ENCODE data around the gene UTS2R. TPM values are rescaled to one million over a fixed set of nuclear protein-coding genes. Genes with fewer than 3 reads are reported as not detected.

UTS2R gene
- total RNA-seq, 1 experiment from 2014 or later = 0.46 TPM

DNA sequence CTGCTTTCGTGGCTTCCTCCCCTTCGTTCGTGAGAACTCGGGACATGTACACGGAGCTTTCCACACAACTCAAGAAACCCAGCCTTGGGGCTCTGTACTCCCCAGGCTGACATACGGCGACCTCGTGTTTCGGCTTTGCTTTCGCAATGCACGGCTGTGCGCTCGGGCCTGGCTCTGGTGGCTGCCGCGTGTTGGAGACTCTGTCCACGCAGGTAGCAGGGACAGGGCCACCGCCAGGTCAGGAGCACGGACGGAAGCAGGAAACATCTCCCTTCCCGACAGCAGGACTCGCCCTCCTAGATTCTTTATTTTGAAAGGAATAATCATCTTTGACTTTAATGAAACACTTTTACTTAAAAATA is 17.3 kb downstream of the UTS2R start (continued):
- TF ChIP-seq, protein P1, sequence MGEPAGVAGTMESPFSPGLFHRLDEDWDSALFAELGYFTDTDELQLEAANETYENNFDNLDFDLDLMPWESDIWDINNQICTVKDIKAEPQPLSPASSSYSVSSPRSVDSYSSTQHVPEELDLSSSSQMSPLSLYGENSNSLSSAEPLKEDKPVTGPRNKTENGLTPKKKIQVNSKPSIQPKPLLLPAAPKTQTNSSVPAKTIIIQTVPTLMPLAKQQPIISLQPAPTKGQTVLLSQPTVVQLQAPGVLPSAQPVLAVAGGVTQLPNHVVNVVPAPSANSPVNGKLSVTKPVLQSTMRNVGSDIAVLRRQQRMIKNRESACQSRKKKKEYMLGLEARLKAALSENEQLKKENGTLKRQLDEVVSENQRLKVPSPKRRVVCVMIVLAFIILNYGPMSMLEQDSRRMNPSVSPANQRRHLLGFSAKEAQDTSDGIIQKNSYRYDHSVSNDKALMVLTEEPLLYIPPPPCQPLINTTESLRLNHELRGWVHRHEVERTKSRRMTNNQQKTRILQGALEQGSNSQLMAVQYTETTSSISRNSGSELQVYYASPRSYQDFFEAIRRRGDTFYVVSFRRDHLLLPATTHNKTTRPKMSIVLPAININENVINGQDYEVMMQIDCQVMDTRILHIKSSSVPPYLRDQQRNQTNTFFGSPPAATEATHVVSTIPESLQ (CRISPR knock-in tag; IDR thresholded peaks at IDR 0.05) = no peak

DNA sequence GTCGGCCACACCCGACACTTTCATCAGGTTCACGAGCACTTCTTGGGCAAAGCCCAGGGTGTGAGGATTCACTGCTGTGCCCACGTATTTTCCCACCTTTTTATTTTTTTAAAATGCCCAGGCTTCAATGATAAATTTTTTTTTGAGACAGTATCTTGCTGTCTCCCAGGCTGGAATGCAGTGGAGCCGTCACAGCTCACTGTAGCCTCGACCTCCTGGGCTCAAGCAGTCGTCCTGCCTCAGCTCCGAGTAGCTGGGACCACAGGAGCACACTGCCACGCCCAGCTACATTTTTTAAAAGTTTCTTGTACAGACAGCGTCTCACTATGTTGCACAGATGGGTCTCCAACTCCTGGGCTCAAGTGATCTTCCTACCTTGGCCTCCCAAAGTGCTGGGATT is 17.8 kb downstream of the UTS2R start:
- H3K4me1 Mint-ChIP-seq = peaks cover 3% of the 10 kb centered on the region
- H3K36me3 Mint-ChIP-seq = no peaks in the 10 kb centered on the region
- no peak overlapping the region for H3K4me3 Mint-ChIP-seq
- no peak for ATAC-seq
- no peak for DNase-seq (ENCODE audit: low spot score)
- ChIA-PET CTCF (no interaction called here), POLR2A (no interaction called here)
- TF ChIP-seq NR3C1 (CRISPR knock-in tag; conservative IDR thresholded peaks at IDR 0.05; ENCODE audit: low read depth) (no peak), ESRRA (CRISPR knock-in tag; IDR thresholded peaks at IDR 0.05; ENCODE audit: borderline replicate concordance) (no peak), NFYB (CRISPR knock-in tag; conservative IDR thresholded peaks at IDR 0.05; ENCODE audit: low read depth) (no peak), EMX1 (CRISPR knock-in tag; IDR thresholded peaks at IDR 0.05) (no peak), FOXK1 (CRISPR knock-in tag; IDR thresholded peaks at IDR 0.05) (no peak), ZNF232 (CRISPR knock-in tag; IDR thresholded peaks at IDR 0.05) (no peak), NR1H2 (CRISPR knock-in tag; IDR thresholded peaks at IDR 0.05) (no peak), SP1 (CRISPR knock-in tag; conservative IDR thresholded peaks at IDR 0.05) (no peak), ETV6 (CRISPR knock-in tag; IDR thresholded peaks at IDR 0.05) (no peak), OVOL2 (CRISPR knock-in tag; IDR thresholded peaks at IDR 0.05; ENCODE audit: borderline replicate concordance) (no peak), TP53 (CRISPR knock-in tag; IDR thresholded peaks at IDR 0.05) (no peak), FOXP1 (CRISPR knock-in tag; IDR thresholded peaks at IDR 0.05; ENCODE audit: borderline replicate concordance) (no peak)
- TF ChIP-seq, protein P2, sequence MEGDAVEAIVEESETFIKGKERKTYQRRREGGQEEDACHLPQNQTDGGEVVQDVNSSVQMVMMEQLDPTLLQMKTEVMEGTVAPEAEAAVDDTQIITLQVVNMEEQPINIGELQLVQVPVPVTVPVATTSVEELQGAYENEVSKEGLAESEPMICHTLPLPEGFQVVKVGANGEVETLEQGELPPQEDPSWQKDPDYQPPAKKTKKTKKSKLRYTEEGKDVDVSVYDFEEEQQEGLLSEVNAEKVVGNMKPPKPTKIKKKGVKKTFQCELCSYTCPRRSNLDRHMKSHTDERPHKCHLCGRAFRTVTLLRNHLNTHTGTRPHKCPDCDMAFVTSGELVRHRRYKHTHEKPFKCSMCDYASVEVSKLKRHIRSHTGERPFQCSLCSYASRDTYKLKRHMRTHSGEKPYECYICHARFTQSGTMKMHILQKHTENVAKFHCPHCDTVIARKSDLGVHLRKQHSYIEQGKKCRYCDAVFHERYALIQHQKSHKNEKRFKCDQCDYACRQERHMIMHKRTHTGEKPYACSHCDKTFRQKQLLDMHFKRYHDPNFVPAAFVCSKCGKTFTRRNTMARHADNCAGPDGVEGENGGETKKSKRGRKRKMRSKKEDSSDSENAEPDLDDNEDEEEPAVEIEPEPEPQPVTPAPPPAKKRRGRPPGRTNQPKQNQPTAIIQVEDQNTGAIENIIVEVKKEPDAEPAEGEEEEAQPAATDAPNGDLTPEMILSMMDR (IDR thresholded peaks at IDR 0.05) = no peak
- TF ChIP-seq, protein P3, sequence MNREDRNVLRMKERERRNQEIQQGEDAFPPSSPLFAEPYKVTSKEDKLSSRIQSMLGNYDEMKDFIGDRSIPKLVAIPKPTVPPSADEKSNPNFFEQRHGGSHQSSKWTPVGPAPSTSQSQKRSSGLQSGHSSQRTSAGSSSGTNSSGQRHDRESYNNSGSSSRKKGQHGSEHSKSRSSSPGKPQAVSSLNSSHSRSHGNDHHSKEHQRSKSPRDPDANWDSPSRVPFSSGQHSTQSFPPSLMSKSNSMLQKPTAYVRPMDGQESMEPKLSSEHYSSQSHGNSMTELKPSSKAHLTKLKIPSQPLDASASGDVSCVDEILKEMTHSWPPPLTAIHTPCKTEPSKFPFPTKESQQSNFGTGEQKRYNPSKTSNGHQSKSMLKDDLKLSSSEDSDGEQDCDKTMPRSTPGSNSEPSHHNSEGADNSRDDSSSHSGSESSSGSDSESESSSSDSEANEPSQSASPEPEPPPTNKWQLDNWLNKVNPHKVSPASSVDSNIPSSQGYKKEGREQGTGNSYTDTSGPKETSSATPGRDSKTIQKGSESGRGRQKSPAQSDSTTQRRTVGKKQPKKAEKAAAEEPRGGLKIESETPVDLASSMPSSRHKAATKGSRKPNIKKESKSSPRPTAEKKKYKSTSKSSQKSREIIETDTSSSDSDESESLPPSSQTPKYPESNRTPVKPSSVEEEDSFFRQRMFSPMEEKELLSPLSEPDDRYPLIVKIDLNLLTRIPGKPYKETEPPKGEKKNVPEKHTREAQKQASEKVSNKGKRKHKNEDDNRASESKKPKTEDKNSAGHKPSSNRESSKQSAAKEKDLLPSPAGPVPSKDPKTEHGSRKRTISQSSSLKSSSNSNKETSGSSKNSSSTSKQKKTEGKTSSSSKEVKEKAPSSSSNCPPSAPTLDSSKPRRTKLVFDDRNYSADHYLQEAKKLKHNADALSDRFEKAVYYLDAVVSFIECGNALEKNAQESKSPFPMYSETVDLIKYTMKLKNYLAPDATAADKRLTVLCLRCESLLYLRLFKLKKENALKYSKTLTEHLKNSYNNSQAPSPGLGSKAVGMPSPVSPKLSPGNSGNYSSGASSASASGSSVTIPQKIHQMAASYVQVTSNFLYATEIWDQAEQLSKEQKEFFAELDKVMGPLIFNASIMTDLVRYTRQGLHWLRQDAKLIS (CRISPR knock-in tag; IDR thresholded peaks at IDR 0.05; ENCODE audit: borderline replicate concordance) = no peak
- TF ChIP-seq, protein P4, sequence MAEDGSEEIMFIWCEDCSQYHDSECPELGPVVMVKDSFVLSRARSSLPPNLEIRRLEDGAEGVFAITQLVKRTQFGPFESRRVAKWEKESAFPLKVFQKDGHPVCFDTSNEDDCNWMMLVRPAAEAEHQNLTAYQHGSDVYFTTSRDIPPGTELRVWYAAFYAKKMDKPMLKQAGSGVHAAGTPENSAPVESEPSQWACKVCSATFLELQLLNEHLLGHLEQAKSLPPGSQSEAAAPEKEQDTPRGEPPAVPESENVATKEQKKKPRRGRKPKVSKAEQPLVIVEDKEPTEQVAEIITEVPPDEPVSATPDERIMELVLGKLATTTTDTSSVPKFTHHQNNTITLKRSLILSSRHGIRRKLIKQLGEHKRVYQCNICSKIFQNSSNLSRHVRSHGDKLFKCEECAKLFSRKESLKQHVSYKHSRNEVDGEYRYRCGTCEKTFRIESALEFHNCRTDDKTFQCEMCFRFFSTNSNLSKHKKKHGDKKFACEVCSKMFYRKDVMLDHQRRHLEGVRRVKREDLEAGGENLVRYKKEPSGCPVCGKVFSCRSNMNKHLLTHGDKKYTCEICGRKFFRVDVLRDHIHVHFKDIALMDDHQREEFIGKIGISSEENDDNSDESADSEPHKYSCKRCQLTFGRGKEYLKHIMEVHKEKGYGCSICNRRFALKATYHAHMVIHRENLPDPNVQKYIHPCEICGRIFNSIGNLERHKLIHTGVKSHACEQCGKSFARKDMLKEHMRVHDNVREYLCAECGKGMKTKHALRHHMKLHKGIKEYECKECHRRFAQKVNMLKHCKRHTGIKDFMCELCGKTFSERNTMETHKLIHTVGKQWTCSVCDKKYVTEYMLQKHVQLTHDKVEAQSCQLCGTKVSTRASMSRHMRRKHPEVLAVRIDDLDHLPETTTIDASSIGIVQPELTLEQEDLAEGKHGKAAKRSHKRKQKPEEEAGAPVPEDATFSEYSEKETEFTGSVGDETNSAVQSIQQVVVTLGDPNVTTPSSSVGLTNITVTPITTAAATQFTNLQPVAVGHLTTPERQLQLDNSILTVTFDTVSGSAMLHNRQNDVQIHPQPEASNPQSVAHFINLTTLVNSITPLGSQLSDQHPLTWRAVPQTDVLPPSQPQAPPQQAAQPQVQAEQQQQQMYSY (CRISPR knock-in tag; IDR thresholded peaks at IDR 0.05) = no peak
- TF ChIP-seq, protein P5, sequence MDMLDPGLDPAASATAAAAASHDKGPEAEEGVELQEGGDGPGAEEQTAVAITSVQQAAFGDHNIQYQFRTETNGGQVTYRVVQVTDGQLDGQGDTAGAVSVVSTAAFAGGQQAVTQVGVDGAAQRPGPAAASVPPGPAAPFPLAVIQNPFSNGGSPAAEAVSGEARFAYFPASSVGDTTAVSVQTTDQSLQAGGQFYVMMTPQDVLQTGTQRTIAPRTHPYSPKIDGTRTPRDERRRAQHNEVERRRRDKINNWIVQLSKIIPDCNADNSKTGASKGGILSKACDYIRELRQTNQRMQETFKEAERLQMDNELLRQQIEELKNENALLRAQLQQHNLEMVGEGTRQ (CRISPR knock-in tag; IDR thresholded peaks at IDR 0.05) = no peak
- TF ChIP-seq, protein P6, sequence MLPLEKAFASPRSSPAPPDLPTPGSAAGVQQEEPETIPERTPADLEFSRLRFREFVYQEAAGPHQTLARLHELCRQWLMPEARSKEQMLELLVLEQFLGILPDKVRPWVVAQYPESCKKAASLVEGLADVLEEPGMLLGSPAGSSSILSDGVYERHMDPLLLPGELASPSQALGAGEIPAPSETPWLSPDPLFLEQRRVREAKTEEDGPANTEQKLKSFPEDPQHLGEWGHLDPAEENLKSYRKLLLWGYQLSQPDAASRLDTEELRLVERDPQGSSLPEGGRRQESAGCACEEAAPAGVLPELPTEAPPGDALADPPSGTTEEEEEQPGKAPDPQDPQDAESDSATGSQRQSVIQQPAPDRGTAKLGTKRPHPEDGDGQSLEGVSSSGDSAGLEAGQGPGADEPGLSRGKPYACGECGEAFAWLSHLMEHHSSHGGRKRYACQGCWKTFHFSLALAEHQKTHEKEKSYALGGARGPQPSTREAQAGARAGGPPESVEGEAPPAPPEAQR (CRISPR knock-in tag; IDR thresholded peaks at IDR 0.05) = no peak
- TF ChIP-seq, protein P7, sequence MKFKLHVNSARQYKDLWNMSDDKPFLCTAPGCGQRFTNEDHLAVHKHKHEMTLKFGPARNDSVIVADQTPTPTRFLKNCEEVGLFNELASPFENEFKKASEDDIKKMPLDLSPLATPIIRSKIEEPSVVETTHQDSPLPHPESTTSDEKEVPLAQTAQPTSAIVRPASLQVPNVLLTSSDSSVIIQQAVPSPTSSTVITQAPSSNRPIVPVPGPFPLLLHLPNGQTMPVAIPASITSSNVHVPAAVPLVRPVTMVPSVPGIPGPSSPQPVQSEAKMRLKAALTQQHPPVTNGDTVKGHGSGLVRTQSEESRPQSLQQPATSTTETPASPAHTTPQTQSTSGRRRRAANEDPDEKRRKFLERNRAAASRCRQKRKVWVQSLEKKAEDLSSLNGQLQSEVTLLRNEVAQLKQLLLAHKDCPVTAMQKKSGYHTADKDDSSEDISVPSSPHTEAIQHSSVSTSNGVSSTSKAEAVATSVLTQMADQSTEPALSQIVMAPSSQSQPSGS (CRISPR knock-in tag; IDR thresholded peaks at IDR 0.05; ENCODE audit: borderline replicate concordance, low read depth) = no peak
- TF ChIP-seq, protein P8, sequence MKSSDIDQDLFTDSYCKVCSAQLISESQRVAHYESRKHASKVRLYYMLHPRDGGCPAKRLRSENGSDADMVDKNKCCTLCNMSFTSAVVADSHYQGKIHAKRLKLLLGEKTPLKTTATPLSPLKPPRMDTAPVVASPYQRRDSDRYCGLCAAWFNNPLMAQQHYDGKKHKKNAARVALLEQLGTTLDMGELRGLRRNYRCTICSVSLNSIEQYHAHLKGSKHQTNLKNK (CRISPR knock-in tag; IDR thresholded peaks at IDR 0.05) = no peak
- H3K9me3 Mint-ChIP-seq = no peaks in the 10 kb centered on the region
- H3K27ac Mint-ChIP-seq = no peak overlapping the region; the same call in 1 of the 2 replicates
- no peaks in the 10 kb centered on the region; the same call in 1 of the 2 replicates for H3K27me3 Mint-ChIP-seq (ENCODE audit: low read depth)

Data from WTC11 (cell line).